GM20000 (cell line): ENCODE data around the gene ZNF609.
A peak's percentile ranks its signal among the peaks of the same experiment; 100 is the strongest.

Experiments
- DNase-seq: peaks from one replicate; pipeline ENCODE4 v3.0.0; 2012; ENCODE audit warnings: low spot score
- CTCF ChIP-seq: IDR thresholded peaks from 2 replicates; pipeline ENCODE4 v1.5.1; 2012; ENCODE audit warnings: mild to moderate bottlenecking, control low read depth; ENCODE audit errors: extremely low read depth, missing control alignments

Gene ZNF609

GRCh38 chr15:64682255-64682654, 221.9 kb downstream of the ZNF609 start:
- no peak for TF ChIP-seq CTCF
- no peak for DNase-seq

- no peak for TF ChIP-seq CTCF
- no peak for DNase-seq
Measured at GRCh38 chr15:64683378-64683777, 223.0 kb downstream of the ZNF609 start.

- no peak for DNase-seq
- TF ChIP-seq CTCF, result no peak
Measured at GRCh38 chr15:64685230-64685888, 225.0 kb downstream of the ZNF609 start.

- peak; percentile 25 for TF ChIP-seq CTCF
- DNase-seq, result peak; percentile 55
Measured at GRCh38 chr15:64686130-64686735, 225.9 kb downstream of the ZNF609 start.

- DNase-seq, result no peak
- no peak for TF ChIP-seq CTCF
Measured at GRCh38 chr15:64687172-64687571, 226.8 kb downstream of the ZNF609 start.

GRCh38 chr15:64687688-64688087, 227.3 kb downstream of the ZNF609 start:
- no peak for DNase-seq
- TF ChIP-seq CTCF, result no peak

GRCh38 chr15:64688770-64689169, 228.4 kb downstream of the ZNF609 start:
- TF ChIP-seq CTCF, result no peak
- DNase-seq, result no peak
